ENCODE data around the gene LGALS7B. TPM values are rescaled to one million over a fixed set of nuclear protein-coding genes. Genes with fewer than 3 reads are reported as not detected.

The LGALS7B gene
- polyA plus RNA-seq, 1 donor from 2014 or later = not detected

GRCh38 chr19:38774181-38774950 is 14.6 kb upstream of the LGALS7B start:
- no peak overlapping the region for H3K4me2 ChIP-seq (ENCODE audit: low read length)
- H2AFZ ChIP-seq (ENCODE audit: low read depth, low read length) = no peak overlapping the region

DNA sequence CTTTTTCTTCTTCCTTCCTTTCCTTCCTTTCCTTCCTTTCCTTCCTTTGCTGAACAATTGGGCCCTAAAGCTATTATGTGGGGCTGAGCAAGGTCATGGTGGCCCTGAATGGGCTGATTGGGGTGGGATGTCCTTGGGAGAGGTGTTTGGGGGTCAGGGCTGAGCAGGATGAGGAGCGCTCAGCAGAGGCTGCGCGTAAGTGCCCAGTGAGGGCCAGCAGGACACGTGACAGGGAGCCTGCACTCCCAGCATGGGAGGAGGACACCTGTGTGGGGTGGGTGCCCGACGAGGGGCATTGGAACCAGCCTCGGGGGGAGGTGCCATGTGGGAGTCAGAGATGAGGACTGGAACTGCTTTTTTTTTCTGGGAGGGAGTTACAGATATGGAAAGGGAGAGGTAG is 10.3 kb upstream of the LGALS7B start:
- H3K9ac ChIP-seq (ENCODE audit: low read length) = no peak overlapping the region
- no peak overlapping the region for H2AFZ ChIP-seq (ENCODE audit: low read depth, low read length)
- no peaks in the 10 kb centered on the region for H4K20me1 ChIP-seq (ENCODE audit: insufficient read depth)
- no peaks in the 10 kb centered on the region for H3K9me3 ChIP-seq (ENCODE audit: low read length)
- no peak overlapping the region for H3K4me3 ChIP-seq (ENCODE audit: low read length)
- H3K27me3 ChIP-seq (ENCODE audit: insufficient read depth, low read depth, low read length) = no peaks in the 10 kb centered on the region
- no peaks in the 10 kb centered on the region for H3K79me2 ChIP-seq (replicated peaks; ENCODE audit: insufficient read depth, low read length)
- H3K27ac ChIP-seq (ENCODE audit: low read length) = no peak overlapping the region
- no peak overlapping the region for H3K4me2 ChIP-seq (ENCODE audit: low read length)
- H3K9me2 ChIP-seq (ENCODE audit: insufficient read depth, low read length) = no peaks in the 10 kb centered on the region
- no peak for TF ChIP-seq RAD21 (conservative IDR thresholded peaks at IDR 0.05)
- no peak for TF ChIP-seq EZH2 (IDR thresholded peaks at IDR 0.05; ENCODE audit: borderline replicate concordance, insufficient read depth, low read length, poor library complexity, severe bottlenecking)
- TF ChIP-seq EP300 (conservative IDR thresholded peaks at IDR 0.05; ENCODE audit: poor library complexity, severe bottlenecking) = no peak
- no peak for TF ChIP-seq MXI1 (conservative IDR thresholded peaks at IDR 0.05; ENCODE audit: poor library complexity, severe bottlenecking)
- TF ChIP-seq SMC3 (conservative IDR thresholded peaks at IDR 0.05; ENCODE audit: poor library complexity) = no peak
- TF ChIP-seq POLR2AphosphoS5 (IDR thresholded peaks at IDR 0.05) = no peak
- no peak for TF ChIP-seq REST (IDR thresholded peaks at IDR 0.05; ENCODE audit: borderline replicate concordance)
- TF ChIP-seq, protein P1, sequence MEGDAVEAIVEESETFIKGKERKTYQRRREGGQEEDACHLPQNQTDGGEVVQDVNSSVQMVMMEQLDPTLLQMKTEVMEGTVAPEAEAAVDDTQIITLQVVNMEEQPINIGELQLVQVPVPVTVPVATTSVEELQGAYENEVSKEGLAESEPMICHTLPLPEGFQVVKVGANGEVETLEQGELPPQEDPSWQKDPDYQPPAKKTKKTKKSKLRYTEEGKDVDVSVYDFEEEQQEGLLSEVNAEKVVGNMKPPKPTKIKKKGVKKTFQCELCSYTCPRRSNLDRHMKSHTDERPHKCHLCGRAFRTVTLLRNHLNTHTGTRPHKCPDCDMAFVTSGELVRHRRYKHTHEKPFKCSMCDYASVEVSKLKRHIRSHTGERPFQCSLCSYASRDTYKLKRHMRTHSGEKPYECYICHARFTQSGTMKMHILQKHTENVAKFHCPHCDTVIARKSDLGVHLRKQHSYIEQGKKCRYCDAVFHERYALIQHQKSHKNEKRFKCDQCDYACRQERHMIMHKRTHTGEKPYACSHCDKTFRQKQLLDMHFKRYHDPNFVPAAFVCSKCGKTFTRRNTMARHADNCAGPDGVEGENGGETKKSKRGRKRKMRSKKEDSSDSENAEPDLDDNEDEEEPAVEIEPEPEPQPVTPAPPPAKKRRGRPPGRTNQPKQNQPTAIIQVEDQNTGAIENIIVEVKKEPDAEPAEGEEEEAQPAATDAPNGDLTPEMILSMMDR (IDR thresholded peaks at IDR 0.05; ENCODE audit: poor library complexity, severe bottlenecking) = no peak
- no peak for TF ChIP-seq TAF1 (IDR thresholded peaks at IDR 0.05; ENCODE audit: low read depth)
- H3K36me3 ChIP-seq (ENCODE audit: insufficient read depth, low read length) = no peaks in the 10 kb centered on the region
- H3F3A ChIP-seq (ENCODE audit: insufficient read depth, low read length, poor library complexity, severe bottlenecking) = no peaks in the 10 kb centered on the region

More at GRCh38 chr19:38774181-38774950, 14.6 kb upstream of the LGALS7B start:
- Histone ChIP-seq H3K79me2 (replicated peaks; ENCODE audit: insufficient read depth, low read length) (no peaks in the 10 kb centered on the region), H3K9ac (ENCODE audit: low read length) (no peak overlapping the region), H3K4me3 (ENCODE audit: low read length) (no peak overlapping the region), H3K27ac (ENCODE audit: low read length) (no peak overlapping the region), H3K36me3 (ENCODE audit: insufficient read depth, low read length) (no peaks in the 10 kb centered on the region), H3K9me2 (ENCODE audit: insufficient read depth, low read length) (no peaks in the 10 kb centered on the region), H3F3A (ENCODE audit: insufficient read depth, low read length, poor library complexity, severe bottlenecking) (no peaks in the 10 kb centered on the region), H3K9me3 (ENCODE audit: low read length) (no peaks in the 10 kb centered on the region), H3K27me3 (ENCODE audit: insufficient read depth, low read depth, low read length) (no peaks in the 10 kb centered on the region), H4K20me1 (ENCODE audit: insufficient read depth) (no peaks in the 10 kb centered on the region)
- TF ChIP-seq EP300 (conservative IDR thresholded peaks at IDR 0.05; ENCODE audit: poor library complexity, severe bottlenecking) = no peak
- no peak for TF ChIP-seq MXI1 (conservative IDR thresholded peaks at IDR 0.05; ENCODE audit: poor library complexity, severe bottlenecking)
- TF ChIP-seq EZH2 (IDR thresholded peaks at IDR 0.05; ENCODE audit: borderline replicate concordance, insufficient read depth, low read length, poor library complexity, severe bottlenecking) = no peak
